HepG2 (cell line): ENCODE data around the gene BCAS2. TPM values are rescaled to one million over a fixed set of nuclear protein-coding genes. Genes with fewer than 3 reads are reported as not detected.
A peak's percentile ranks its signal among the peaks of the same experiment; 100 is the strongest.

Experiments
- ATAC-seq: fragments of 200-7000 bp; cut with Tn5 transposase; 3 replicates; pipeline ENCODE4 v1.9.1; 2020; ENCODE audit warnings: mild to moderate bottlenecking, moderate library complexity
- BruUV-seq: library from RNA; stranded (reverse); fragments of 400-500 nt; replicated peaks from 2 replicates; lab custom pipeline; 2021; lab: Mats Ljungman, UMichigan
- CTCF ChIA-PET: fragments of 300-600 bp; formaldehyde crosslinking; extraction: SDS; loops from one replicate; lab custom pipeline; 2021; ENCODE audit warnings: low total read pairs, inconsistent platforms, low intra/inter-chr PET ratio; lab: Yijun Ruan, JAX
- POLR2A ChIA-PET: fragments of 350-600 bp; sonication (Branson Sonifier 250); formaldehyde crosslinking; loops from one replicate; lab custom pipeline; 2020; ENCODE audit warnings: antibody characterized with exemption, inconsistent platforms; lab: Yijun Ruan, JAX
- DNase-seq: peaks from one replicate; pipeline ENCODE4 v3.0.0-alpha.2; 2015; ENCODE audit warnings: low spot score
- FAIRE-seq: peaks from 3 replicates; lab custom pipeline; 2011; peaks lifted over from hg19 to GRCh38; lab: Jason Lieb, UNC
- H2AFZ ChIP-seq: one replicate; pipeline ENCODE4 v1.6.1; 2011; ENCODE audit warnings: low read length, inconsistent platforms
- H3K27ac ChIP-seq: fragments of 300-600 bp; 3 replicates; pipeline ENCODE4 v1.8.0; 2011; ENCODE audit warnings: mixed run types, mild to moderate bottlenecking, mixed read lengths, low read length, inconsistent platforms; ENCODE audit not compliant: insufficient read depth; ENCODE audit errors: extremely low read length
- H3K27me3 ChIP-seq, 2 experiments: fragments of 200-600 bp in 1 of 2; 2 replicates in 1 of 2; 3 replicates in 1 of 2; pipeline versions ENCODE4 v1.6.0 to v1.8.0; 2011; ENCODE audit warnings: low read length in 2 of 2, mild to moderate bottlenecking in 2 of 2, moderate library complexity in 2 of 2, inconsistent platforms in 1 of 2; ENCODE audit not compliant: insufficient read depth in 2 of 2, control insufficient read depth in 1 of 2
- H3K36me3 ChIP-seq, 2 experiments: fragments of 200-600 bp in 1 of 2; replicated peaks in 1 of 2; 2 replicates in 1 of 2; 3 replicates in 1 of 2; pipeline versions ENCODE4 v1.5.1 to v1.8.0; 2011; ENCODE audit warnings: low read length in 2 of 2, inconsistent platforms in 1 of 2; ENCODE audit not compliant: insufficient read depth in 2 of 2, control insufficient read depth in 1 of 2
- H3K4me1 ChIP-seq: 2 replicates; pipeline ENCODE4 v1.5.1; 2012; ENCODE audit warnings: low read length, inconsistent platforms; ENCODE audit not compliant: insufficient read depth
- H3K4me2 ChIP-seq: 2 replicates; pipeline ENCODE4 v1.6.0; 2011; ENCODE audit warnings: low read depth, low read length, inconsistent platforms
- H3K4me3 ChIP-seq, 3 experiments: fragments of 200-600 bp in 1 of 3; sonication (generic), shearing (Covaris generic) in 1 of 3; replicated peaks in 1 of 3; 2 replicates each; pipeline ENCODE4 v1.5.1; 2011 to 2016; ENCODE audit warnings: low read length in 3 of 3, inconsistent platforms in 2 of 3, low read depth in 2 of 3, mild to moderate bottlenecking in 2 of 3, control low read depth in 1 of 3, mixed read lengths in 1 of 3; ENCODE audit not compliant: insufficient read depth in 1 of 3
- H3K79me2 ChIP-seq: one replicate; pipeline ENCODE4 v1.6.1; 2011; ENCODE audit warnings: low read length, inconsistent platforms; ENCODE audit not compliant: insufficient read depth
- H3K9ac ChIP-seq: 2 replicates; pipeline ENCODE4 v1.6.0; 2011; ENCODE audit warnings: mild to moderate bottlenecking, low read depth, low read length, inconsistent platforms; ENCODE audit not compliant: insufficient read depth
- H3K9me3 ChIP-seq: 2 replicates; pipeline ENCODE4 v1.5.1; 2012; ENCODE audit warnings: mild to moderate bottlenecking, low read length
- H4K20me1 ChIP-seq: 2 replicates; pipeline ENCODE4 v1.6.0; 2011; ENCODE audit warnings: inconsistent platforms, mild to moderate bottlenecking, low read length, moderate library complexity; ENCODE audit not compliant: insufficient read depth
- EED ChIP-seq: sonication (generic); formaldehyde crosslinking; IDR thresholded peaks from 2 replicates; pipeline ENCODE4 v1.5.0; 2020; ENCODE audit warnings: mild to moderate bottlenecking, missing genetic modification reagents
- MED8 ChIP-seq: sonication (generic); formaldehyde crosslinking; IDR thresholded peaks from 2 replicates; pipeline ENCODE4 v1.8.1; 2023; ENCODE audit warnings: mild to moderate bottlenecking, missing genetic modification reagents; ENCODE audit not compliant: insufficient replicate concordance
- SMAD9 ChIP-seq: sonication (generic); formaldehyde crosslinking; IDR thresholded peaks from 2 replicates; pipeline ENCODE4 v1.5.1; 2020; ENCODE audit warnings: mild to moderate bottlenecking, missing genetic modification reagents
- SRY ChIP-seq: sonication (generic); formaldehyde crosslinking; IDR thresholded peaks from 2 replicates; pipeline ENCODE4 v1.8.0; 2022; ENCODE audit warnings: mild to moderate bottlenecking, missing genetic modification reagents
- ZMYM4 ChIP-seq: sonication (generic); formaldehyde crosslinking; IDR thresholded peaks from 2 replicates; pipeline ENCODE4 v1.8.1; 2023; ENCODE audit warnings: mild to moderate bottlenecking, missing genetic modification reagents
- ZNF292 ChIP-seq: sonication (generic); formaldehyde crosslinking; IDR thresholded peaks from 2 replicates; pipeline ENCODE4 v1.8.1; 2022; ENCODE audit warnings: mild to moderate bottlenecking, low read depth, missing genetic modification reagents, borderline replicate concordance
- ZNF569 ChIP-seq: sonication (generic); formaldehyde crosslinking; IDR thresholded peaks from 2 replicates; pipeline ENCODE4 v1.5.0; 2020; ENCODE audit warnings: mild to moderate bottlenecking, missing genetic modification reagents, moderate library complexity, borderline replicate concordance
- WGBS: methylation state at CpG from one replicate; pipeline ENCODE4 v1.1.6; 2017; ENCODE audit warnings: low lambda C conversion rate; 5-methylcytosine and 5-hydroxymethylcytosine counted together
- in situ Hi-C: cut with HindIII; loops from 2 replicates; pipeline ENCODE4 v1.10.0; 2017; ENCODE audit warnings: low pct_unique_long_range_greater_than_20kb; ENCODE audit not compliant: extremely low pct_ligation_motif_present
- intact Hi-C: fragments of 100-400 bp; cut with micrococcal nuclease; formaldehyde crosslinking; loops from one replicate; pipeline ENCODE4 v1.10.0; 2022; ENCODE audit not compliant: unreplicated experiment
- polyA plus RNA-seq, 8 experiments: library from polyadenylated mRNA; depleted of rRNA in 3 of 8; stranded (reverse) in 7 of 8; unstranded in 1 of 8; fragments of >200 nt; fragmentation: Illumina TruSeq in 4 of 8; extraction: Trizol in 4 of 8; gene quantifications; 2 replicates each; pipeline versions ENCODE4 v1.2.1 to v1.2.3, GENCODE V29; 2011 to 2016; ENCODE audit warnings: low read depth in 4 of 8, missing spikeins in 1 of 8, mixed read lengths in 1 of 8; ENCODE audit not compliant: insufficient read depth in 1 of 8
- total RNA-seq, 5 experiments: library from RNA; depleted of rRNA; stranded (reverse); fragments of >200 nt; fragmentation: Illumina TruSeq; extraction: Trizol; gene quantifications; 2 replicates each; pipeline ENCODE4 v1.2.3, GENCODE V29; 2016; ENCODE audit warnings: low read depth in 1 of 5
- TF ChIP-seq, protein P1 (sequence below): sonication (generic); formaldehyde crosslinking; IDR thresholded peaks from 2 replicates; pipeline ENCODE4 v1.9.0; 2021; ENCODE audit warnings: missing genetic modification reagents, mild to moderate bottlenecking, borderline replicate concordance
- TF ChIP-seq, protein P2 (sequence below): IDR thresholded peaks from 2 replicates; pipeline ENCODE4 v1.6.1; 2012; ENCODE audit warnings: low read depth, low read length, improper control_type of control experiment

The BCAS2 gene
- total and polyA plus RNA-seq, 2 of the 13 experiments (the other 11 are each of a cell fraction or from before 2014, with no cell fraction given), result 18.0 to 47.4 TPM

DNA sequence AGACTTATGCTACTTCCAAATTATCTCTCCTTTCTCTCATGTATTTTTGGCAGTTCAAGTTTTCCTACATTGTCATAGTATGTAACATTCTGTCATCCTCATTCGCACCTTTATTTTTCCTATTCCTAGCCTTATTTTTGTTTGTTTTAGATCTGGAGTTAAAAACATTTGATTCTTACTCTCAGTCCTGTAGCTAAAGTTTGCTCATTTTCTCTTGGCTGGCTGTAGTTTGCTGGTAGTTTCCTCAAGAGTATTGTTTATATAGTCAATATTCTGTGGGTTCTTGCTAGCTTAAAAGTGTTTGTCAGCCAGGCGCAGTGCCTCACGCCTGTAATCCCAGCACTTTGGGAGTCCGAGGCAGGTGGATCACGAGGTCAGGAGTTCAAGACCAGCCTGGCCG is 40.6 kb downstream of the BCAS2 start (continued):
- TF ChIP-seq MED8 (CRISPR knock-in tag), result no peak
- no peak for TF ChIP-seq EED (CRISPR knock-in tag)
- no peak for TF ChIP-seq ZNF292
- no peak for TF ChIP-seq SMAD9 (CRISPR knock-in tag)
- TF ChIP-seq ZMYM4 (CRISPR knock-in tag), result no peak
- TF ChIP-seq SRY (CRISPR knock-in tag), result no peak
- TF ChIP-seq, protein P1, sequence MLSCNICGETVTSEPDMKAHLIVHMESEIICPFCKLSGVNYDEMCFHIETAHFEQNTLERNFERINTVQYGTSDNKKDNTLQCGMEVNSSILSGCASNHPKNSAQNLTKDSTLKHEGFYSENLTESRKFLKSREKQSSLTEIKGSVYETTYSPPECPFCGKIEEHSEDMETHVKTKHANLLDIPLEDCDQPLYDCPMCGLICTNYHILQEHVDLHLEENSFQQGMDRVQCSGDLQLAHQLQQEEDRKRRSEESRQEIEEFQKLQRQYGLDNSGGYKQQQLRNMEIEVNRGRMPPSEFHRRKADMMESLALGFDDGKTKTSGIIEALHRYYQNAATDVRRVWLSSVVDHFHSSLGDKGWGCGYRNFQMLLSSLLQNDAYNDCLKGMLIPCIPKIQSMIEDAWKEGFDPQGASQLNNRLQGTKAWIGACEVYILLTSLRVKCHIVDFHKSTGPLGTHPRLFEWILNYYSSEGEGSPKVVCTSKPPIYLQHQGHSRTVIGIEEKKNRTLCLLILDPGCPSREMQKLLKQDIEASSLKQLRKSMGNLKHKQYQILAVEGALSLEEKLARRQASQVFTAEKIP (CRISPR knock-in tag), result no peak

DNA sequence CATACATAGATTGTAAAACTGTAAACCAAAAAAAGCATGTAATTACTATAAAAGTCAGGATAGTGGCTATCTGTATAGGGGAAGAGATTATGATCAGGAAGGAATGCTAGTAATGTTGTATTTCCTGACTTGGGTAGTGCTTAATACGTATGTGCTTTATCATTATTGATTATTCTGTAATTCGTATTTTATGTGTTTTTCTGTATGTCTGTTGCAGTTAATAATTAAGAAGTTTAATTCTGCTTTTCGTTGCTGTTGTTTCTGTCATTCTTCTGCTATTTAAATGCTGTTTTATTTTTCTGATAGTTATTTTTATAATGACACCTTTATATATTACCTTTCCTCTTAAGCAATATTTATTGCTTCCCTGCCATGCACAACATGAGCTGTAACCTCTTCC is 41.1 kb downstream of the BCAS2 start:
- no peaks in the 10 kb centered on the region for H3K9me3 ChIP-seq
- no peaks in the 10 kb centered on the region; a peak in 1 of 5 replicates for H3K27me3 ChIP-seq
- H3K36me3 ChIP-seq, result no peaks in the 10 kb centered on the region
- CTCF ChIA-PET, result no interaction called here
- no peak overlapping the region for H3K9ac ChIP-seq
- no peaks in the 10 kb centered on the region for H4K20me1 ChIP-seq
- DNase-seq (no peak), FAIRE-seq (no peak), ATAC-seq (no peak)
- H3K4me1 ChIP-seq, result peaks cover 19% of the 10 kb centered on the region; the same call in 1 of the 2 replicates
- in situ Hi-C loops (no loop called here), intact Hi-C loops (no loop called here)
- no peak overlapping the region for H2AFZ ChIP-seq
- no peaks in the 10 kb centered on the region for H3K79me2 ChIP-seq
- POLR2A ChIA-PET, result no interaction called here
- no peak overlapping the region for H3K27ac ChIP-seq
- no peak for TF ChIP-seq ZNF569 (CRISPR knock-in tag)
- TF ChIP-seq, protein P2, sequence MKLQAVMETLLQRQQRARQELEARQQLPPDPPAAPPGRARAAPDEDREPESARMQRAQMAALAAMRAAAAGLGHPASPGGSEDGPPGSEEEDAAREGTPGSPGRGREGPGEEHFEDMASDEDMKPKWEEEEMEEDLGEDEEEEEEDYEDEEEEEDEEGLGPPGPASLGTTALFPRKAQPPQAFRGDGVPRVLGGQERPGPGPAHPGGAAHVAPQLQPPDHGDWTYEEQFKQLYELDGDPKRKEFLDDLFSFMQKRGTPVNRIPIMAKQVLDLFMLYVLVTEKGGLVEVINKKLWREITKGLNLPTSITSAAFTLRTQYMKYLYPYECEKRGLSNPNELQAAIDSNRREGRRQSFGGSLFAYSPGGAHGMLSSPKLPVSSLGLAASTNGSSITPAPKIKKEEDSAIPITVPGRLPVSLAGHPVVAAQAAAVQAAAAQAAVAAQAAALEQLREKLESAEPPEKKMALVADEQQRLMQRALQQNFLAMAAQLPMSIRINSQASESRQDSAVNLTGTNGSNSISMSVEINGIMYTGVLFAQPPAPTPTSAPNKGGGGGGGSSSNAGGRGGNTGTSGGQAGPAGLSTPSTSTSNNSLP, result peak; percentile 63
- WGBS, result 2% methylated on average over 3 of the region's 3 CpGs
- BruUV-seq, result no TSS peak
- H3K4me3 ChIP-seq, result no peak overlapping the region
- H3K4me2 ChIP-seq, result no peak overlapping the region
